Measurements from ENCODE around the gene TRIP13.
"Not testable (repeated sequence)": the region's sequence is repeated elsewhere in the genome, so short reads cannot be mapped to it uniquely, and the experiment has no call there.

Gene TRIP13

DNA sequence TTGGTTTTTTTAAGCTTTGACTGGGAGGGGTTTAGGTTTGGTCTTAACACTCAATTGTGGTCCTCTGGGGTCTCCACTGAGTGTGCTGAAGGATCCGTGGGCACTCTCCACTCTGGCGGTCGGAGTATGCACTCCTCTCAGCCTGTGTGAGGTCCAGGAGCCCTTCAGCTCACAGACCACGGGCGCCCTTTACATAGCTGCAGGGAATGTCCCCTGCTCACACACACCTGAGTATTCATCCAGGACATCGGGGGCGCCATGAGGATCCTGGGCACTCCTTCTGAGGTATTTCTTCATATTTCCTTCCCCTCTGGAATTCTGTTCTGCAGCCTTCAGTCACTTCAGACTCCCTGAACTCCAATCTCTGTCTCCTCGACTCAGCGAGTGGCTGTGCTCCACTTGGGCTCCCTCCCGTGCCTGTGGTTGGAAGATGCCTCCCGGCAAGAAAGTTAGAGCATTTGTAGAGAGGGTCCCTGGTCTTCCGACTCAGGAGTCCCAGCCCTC, 12.5 kb downstream of the TRIP13 start:
- no peaks in the 10 kb centered on the region for H3K9me3 ChIP-seq (ENCODE audit: control insufficient read depth in 1 of 2, low read length in 2 of 2)
- H3K4me1 ChIP-seq (ENCODE audit: control insufficient read depth in 1 of 2, insufficient read depth in 2 of 2, low read length in 2 of 2) = no peaks in the 10 kb centered on the region
- no peak overlapping the region for H3K27ac ChIP-seq (ENCODE audit: low read length)
- no peaks in the 10 kb centered on the region for H3K36me3 ChIP-seq (ENCODE audit: control insufficient read depth in 1 of 2, insufficient read depth in 2 of 2, low read length in 2 of 2)
- H3K4me3 ChIP-seq (ENCODE audit: low read depth in 1 of 2, low read length in 2 of 2) = no peak overlapping the region
- H3K27me3 ChIP-seq (ENCODE audit: low read depth, low read length) = no peaks in the 10 kb centered on the region

DNA sequence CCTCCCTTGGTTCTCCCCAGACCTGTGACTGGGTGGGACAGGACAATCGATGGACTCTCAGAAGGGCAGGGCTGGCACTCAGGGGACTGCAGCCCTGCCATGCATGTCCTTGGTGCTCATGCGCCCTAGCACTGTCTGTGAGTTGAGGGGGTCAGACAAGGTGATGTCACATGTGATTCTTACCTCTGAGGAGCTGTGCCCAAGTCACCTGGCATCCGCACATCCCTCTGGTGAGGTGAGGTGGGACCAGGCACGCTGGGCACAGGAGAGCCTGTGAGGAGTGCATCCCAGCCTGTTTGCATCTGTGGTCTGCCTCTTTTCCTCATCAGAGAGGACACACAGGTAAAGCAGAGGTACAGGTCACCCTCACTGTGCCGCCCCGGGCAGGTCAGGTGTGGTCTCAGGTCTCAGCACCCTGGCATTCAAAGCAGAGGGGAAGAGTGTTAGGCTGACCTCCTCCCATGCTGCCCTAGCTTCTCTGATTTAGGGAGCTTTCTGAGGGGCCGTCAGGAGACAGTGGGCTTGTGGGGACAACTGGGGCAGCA, 14.8 kb downstream of the TRIP13 start:
- Histone ChIP-seq H3K4me3 (ENCODE audit: low read depth in 1 of 2, low read length in 2 of 2) (no peak overlapping the region), H3K36me3 (ENCODE audit: control insufficient read depth in 1 of 2, insufficient read depth in 2 of 2, low read length in 2 of 2) (no peaks in the 10 kb centered on the region), H3K27me3 (ENCODE audit: low read depth, low read length) (no peaks in the 10 kb centered on the region), H3K9me3 (ENCODE audit: control insufficient read depth in 1 of 2, low read length in 2 of 2) (no peaks in the 10 kb centered on the region), H3K27ac (ENCODE audit: low read length) (no peak overlapping the region), H3K4me1 (ENCODE audit: control insufficient read depth in 1 of 2, insufficient read depth in 2 of 2, low read length in 2 of 2) (no peaks in the 10 kb centered on the region)

GRCh38 chr5:908172-908571, 15.5 kb downstream of the TRIP13 start:
- Histone ChIP-seq H3K27ac (ENCODE audit: low read length) (no peak overlapping the region), H3K4me3 (ENCODE audit: low read depth in 1 of 2, low read length in 2 of 2) (no peak overlapping the region), H3K4me1 (ENCODE audit: control insufficient read depth in 1 of 2, insufficient read depth in 2 of 2, low read length in 2 of 2) (no peaks in the 10 kb centered on the region), H3K36me3 (ENCODE audit: control insufficient read depth in 1 of 2, insufficient read depth in 2 of 2, low read length in 2 of 2) (no peaks in the 10 kb centered on the region), H3K9me3 (ENCODE audit: control insufficient read depth in 1 of 2, low read length in 2 of 2) (no peaks in the 10 kb centered on the region), H3K27me3 (ENCODE audit: low read depth, low read length) (no peaks in the 10 kb centered on the region)

DNA sequence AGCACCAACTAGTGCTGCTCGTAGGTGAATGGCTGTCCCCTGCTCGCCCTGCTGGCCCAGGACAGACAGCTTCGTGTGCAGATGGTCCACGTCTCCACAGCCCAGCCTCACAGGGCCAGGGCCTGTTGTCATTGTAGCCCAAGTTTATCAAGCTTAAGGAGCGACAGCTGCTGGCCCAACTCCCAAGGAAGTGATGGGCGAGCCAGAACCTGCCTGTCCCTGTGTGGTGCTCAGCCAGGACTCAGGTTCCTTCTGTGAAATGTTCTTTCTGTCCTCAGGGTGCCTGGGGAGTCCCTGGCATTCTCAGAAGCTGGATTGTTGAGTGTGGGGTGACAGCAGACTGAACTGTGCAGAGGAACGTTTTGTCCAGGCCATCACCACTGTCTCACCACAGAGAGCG, 16.4 kb downstream of the TRIP13 start:
- H3K4me3 ChIP-seq (ENCODE audit: low read depth in 1 of 2, low read length in 2 of 2) = no peak overlapping the region
- no peaks in the 10 kb centered on the region for H3K9me3 ChIP-seq (ENCODE audit: control insufficient read depth in 1 of 2, low read length in 2 of 2)
- H3K4me1 ChIP-seq (ENCODE audit: control insufficient read depth in 1 of 2, insufficient read depth in 2 of 2, low read length in 2 of 2) = no peaks in the 10 kb centered on the region
- no peak overlapping the region for H3K27ac ChIP-seq (ENCODE audit: low read length)
- no peaks in the 10 kb centered on the region for H3K36me3 ChIP-seq (ENCODE audit: control insufficient read depth in 1 of 2, insufficient read depth in 2 of 2, low read length in 2 of 2)
- no peaks in the 10 kb centered on the region for H3K27me3 ChIP-seq (ENCODE audit: low read depth, low read length)

- no peaks in the 10 kb centered on the region for H3K4me1 ChIP-seq (ENCODE audit: control insufficient read depth in 1 of 2, insufficient read depth in 2 of 2, low read length in 2 of 2)
- H3K4me3 ChIP-seq (ENCODE audit: low read depth in 1 of 2, low read length in 2 of 2) = no peak overlapping the region
- H3K27ac ChIP-seq (ENCODE audit: low read length) = no peak overlapping the region
- no peaks in the 10 kb centered on the region for H3K9me3 ChIP-seq (ENCODE audit: control insufficient read depth in 1 of 2, low read length in 2 of 2)
- no peaks in the 10 kb centered on the region for H3K27me3 ChIP-seq (ENCODE audit: low read depth, low read length)
- H3K36me3 ChIP-seq (ENCODE audit: control insufficient read depth in 1 of 2, insufficient read depth in 2 of 2, low read length in 2 of 2) = no peaks in the 10 kb centered on the region
These were observed 17.5 kb downstream of the TRIP13 start for GRCh38 chr5:909994-910768.

DNA sequence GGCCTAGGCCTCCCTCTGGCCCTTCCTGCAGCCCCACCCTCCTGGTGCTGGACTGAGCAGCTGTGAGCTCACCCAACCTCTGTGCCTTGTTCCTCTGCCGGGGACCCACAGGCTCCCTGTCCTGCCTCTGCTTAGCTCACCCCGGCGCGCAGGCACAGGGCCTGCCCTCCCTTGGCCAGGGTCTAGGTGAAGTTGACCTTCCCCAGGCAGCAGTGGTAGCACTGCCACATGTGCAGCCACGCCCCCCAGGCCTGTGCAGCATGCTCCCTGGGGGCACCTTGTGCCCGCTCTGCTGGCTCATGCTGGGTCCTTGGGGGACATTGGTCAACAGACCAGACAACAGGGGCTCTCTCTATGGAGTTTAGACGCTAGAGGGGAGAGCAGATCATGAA, 18.1 kb downstream of the TRIP13 start:
- no peaks in the 10 kb centered on the region for H3K27me3 ChIP-seq (ENCODE audit: low read depth, low read length)

GRCh38 chr5:911601-912000, 18.9 kb downstream of the TRIP13 start:
- Histone ChIP-seq H3K27ac (ENCODE audit: low read length) (no peak overlapping the region), H3K36me3 (ENCODE audit: control insufficient read depth in 1 of 2, insufficient read depth in 2 of 2, low read length in 2 of 2) (no peaks in the 10 kb centered on the region), H3K9me3 (ENCODE audit: control insufficient read depth in 1 of 2, low read length in 2 of 2) (no peaks in the 10 kb centered on the region), H3K4me1 (ENCODE audit: control insufficient read depth in 1 of 2, insufficient read depth in 2 of 2, low read length in 2 of 2) (no peaks in the 10 kb centered on the region), H3K4me3 (ENCODE audit: low read depth in 1 of 2, low read length in 2 of 2) (no peak overlapping the region), H3K27me3 (ENCODE audit: low read depth, low read length) (no peaks in the 10 kb centered on the region)

More for the DNA sequence above, 18.1 kb downstream of the TRIP13 start:
- H3K36me3 ChIP-seq (ENCODE audit: control insufficient read depth in 1 of 2, insufficient read depth in 2 of 2, low read length in 2 of 2) = no peaks in the 10 kb centered on the region
- no peak overlapping the region for H3K4me3 ChIP-seq (ENCODE audit: low read depth in 1 of 2, low read length in 2 of 2)
- no peaks in the 10 kb centered on the region for H3K9me3 ChIP-seq (ENCODE audit: control insufficient read depth in 1 of 2, low read length in 2 of 2)
- no peaks in the 10 kb centered on the region for H3K4me1 ChIP-seq (ENCODE audit: control insufficient read depth in 1 of 2, insufficient read depth in 2 of 2, low read length in 2 of 2)
- H3K27ac ChIP-seq (ENCODE audit: low read length) = no peak overlapping the region

DNA sequence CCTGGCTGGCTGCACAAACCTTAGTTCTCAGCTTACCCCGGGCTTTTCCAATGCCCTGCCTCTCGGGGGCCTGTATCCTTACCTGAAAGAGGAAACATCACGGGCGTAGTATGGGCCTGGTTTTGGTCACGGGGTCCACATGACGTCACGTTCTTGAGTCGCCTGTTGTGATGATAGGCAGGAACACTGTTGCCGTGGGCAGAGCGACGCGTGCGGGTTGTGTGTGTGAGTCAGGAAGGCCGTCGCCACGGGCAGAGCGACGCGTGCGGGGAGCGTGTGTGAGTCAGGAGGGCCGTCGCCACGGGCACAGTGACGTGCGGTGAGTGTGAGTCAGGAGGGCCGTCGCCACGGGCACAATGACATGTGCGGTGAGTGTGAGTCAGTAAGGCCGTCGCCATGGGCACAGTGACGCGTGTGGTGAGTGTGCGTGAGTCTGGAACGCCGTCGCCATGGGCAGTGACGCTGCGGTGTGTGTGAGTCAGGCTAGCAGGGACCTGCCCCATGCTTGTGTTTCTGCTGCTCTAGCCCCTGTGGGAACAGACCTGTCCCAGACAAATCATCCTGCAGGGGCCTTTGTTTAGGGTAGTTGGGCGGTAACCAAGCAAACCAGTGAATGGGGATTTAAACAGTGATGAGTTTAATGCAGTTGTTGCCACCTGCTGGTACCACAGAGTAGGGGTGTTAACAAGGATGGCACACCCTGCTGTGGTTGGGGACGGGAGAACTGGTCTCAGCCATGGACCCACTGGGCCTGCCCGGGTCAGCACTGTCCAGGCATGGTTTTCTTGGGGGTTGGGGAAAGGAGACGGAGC, 19.8 kb downstream of the TRIP13 start:
- no peaks in the 10 kb centered on the region for H3K36me3 ChIP-seq (ENCODE audit: control insufficient read depth in 1 of 2, insufficient read depth in 2 of 2, low read length in 2 of 2)
- no peaks in the 10 kb centered on the region for H3K4me1 ChIP-seq (ENCODE audit: control insufficient read depth in 1 of 2, insufficient read depth in 2 of 2, low read length in 2 of 2)
- no peaks in the 10 kb centered on the region for H3K27me3 ChIP-seq (ENCODE audit: low read depth, low read length)
- H3K9me3 ChIP-seq (ENCODE audit: control insufficient read depth in 1 of 2, low read length in 2 of 2) = no peaks in the 10 kb centered on the region
- no peak overlapping the region for H3K4me3 ChIP-seq (ENCODE audit: low read depth in 1 of 2, low read length in 2 of 2)
- H3K27ac ChIP-seq (ENCODE audit: low read length) = no peak overlapping the region

DNA sequence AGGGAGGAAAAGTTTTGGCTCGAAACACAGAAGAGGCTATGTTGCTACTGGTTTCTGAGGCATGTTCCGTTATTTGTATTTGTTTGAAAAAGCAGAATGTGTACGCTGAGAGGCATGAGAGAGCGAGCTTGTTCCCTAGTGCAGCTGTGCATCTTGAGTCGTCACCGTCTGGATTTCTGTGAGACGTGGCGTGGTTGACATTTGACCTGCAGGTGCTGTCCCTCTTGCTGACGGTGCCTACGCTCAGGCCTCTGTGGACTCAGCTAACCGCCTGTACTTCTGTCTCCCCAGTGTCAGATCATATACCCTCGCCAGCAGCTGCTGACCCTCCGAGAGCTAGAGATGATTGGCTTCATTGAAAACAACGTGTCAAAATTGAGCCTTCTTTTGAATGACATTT, 21.5 kb downstream of the TRIP13 start:
- no peaks in the 10 kb centered on the region for H3K36me3 ChIP-seq (ENCODE audit: control insufficient read depth in 1 of 2, insufficient read depth in 2 of 2, low read length in 2 of 2)
- H3K27me3 ChIP-seq (ENCODE audit: low read depth, low read length) = no peaks in the 10 kb centered on the region
- no peak overlapping the region for H3K27ac ChIP-seq (ENCODE audit: low read length)
- no peaks in the 10 kb centered on the region for H3K9me3 ChIP-seq (ENCODE audit: control insufficient read depth in 1 of 2, low read length in 2 of 2)
- H3K4me1 ChIP-seq (ENCODE audit: control insufficient read depth in 1 of 2, insufficient read depth in 2 of 2, low read length in 2 of 2) = no peaks in the 10 kb centered on the region
- no peak overlapping the region for H3K4me3 ChIP-seq (ENCODE audit: low read depth in 1 of 2, low read length in 2 of 2)

- H3K27me3 ChIP-seq (ENCODE audit: low read depth, low read length) = no peaks in the 10 kb centered on the region
- no peak overlapping the region for H3K4me3 ChIP-seq (ENCODE audit: low read depth in 1 of 2, low read length in 2 of 2)
- no peaks in the 10 kb centered on the region for H3K9me3 ChIP-seq (ENCODE audit: control insufficient read depth in 1 of 2, low read length in 2 of 2)
- H3K4me1 ChIP-seq (ENCODE audit: control insufficient read depth in 1 of 2, insufficient read depth in 2 of 2, low read length in 2 of 2) = no peaks in the 10 kb centered on the region
- H3K36me3 ChIP-seq (ENCODE audit: control insufficient read depth in 1 of 2, insufficient read depth in 2 of 2, low read length in 2 of 2) = no peaks in the 10 kb centered on the region
- no peak overlapping the region for H3K27ac ChIP-seq (ENCODE audit: low read length)
These were observed 21.9 kb downstream of the TRIP13 start for GRCh38 chr5:914612-915011.

DNA sequence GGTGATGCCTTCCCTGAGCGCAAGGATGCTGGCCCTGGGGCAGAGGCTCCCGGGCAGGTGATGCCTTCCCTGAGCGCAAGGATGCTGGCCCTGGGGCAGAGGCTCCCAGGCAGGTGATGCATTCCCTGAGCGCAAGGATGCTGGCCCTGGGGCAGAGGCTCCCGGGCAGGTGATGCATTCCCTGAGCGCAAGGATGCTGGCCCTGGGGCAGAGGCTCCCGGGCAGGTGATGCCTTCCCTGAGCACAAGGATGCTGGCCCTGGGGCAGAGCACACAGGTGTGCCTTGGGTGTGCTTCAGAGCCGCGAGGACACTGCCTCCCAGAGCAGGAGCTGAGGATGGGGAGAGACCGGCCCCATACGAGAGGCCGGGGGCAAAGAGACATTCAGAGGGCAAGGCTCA, 22.7 kb downstream of the TRIP13 start:
- not testable (repeated sequence) for H3K27me3 ChIP-seq (ENCODE audit: low read depth, low read length); H3K4me1 ChIP-seq (ENCODE audit: control insufficient read depth in 1 of 2, insufficient read depth in 2 of 2, low read length in 2 of 2); H3K4me3 ChIP-seq (ENCODE audit: low read depth in 1 of 2, low read length in 2 of 2); H3K36me3 ChIP-seq (ENCODE audit: control insufficient read depth in 1 of 2, insufficient read depth in 2 of 2, low read length in 2 of 2); H3K27ac ChIP-seq (ENCODE audit: low read length); H3K9me3 ChIP-seq (ENCODE audit: control insufficient read depth in 1 of 2, low read length in 2 of 2)
